ENCODE measurements around the gene PON2. TPM values are rescaled to one million over a fixed set of nuclear protein-coding genes. Genes with fewer than 3 reads are reported as not detected.

The PON2 gene
- total and polyA plus RNA-seq, 2 of the 13 experiments (the other 11 are each of a cell fraction or from before 2014, with no cell fraction given): 202 to 217 TPM

DNA sequence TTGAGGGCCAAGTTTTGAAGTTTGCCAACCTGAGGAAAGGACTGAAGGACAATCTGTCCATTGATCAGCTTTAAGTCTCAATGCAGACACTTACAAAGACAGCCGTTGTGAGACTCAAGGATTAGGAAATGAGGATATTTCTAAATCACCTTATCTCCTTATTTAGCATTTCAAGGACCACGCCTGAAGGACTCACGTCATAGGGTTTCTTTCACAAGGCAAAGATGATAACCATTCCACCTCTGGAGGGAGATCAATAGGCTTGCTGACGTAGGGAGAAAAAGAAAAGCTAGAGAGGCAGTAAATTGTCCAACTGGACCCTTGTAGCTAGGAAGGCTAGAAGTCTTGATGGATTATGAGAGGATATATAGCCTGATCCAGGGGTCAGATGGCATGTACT is 47.6 kb upstream of the PON2 start:
- intact Hi-C loops (cut with micrococcal nuclease; ENCODE audit: unreplicated experiment) (no loop called here), in situ Hi-C loops (cut with HindIII; ENCODE audit: extremely low pct_ligation_motif_present, low pct_unique_long_range_greater_than_20kb) (no loop called here)
- no peak overlapping the region for H2AFZ ChIP-seq (ENCODE audit: low read length)
- H3K4me3 ChIP-seq (replicated peaks in 1 of 3; ENCODE audit: insufficient read depth in 1 of 3, low read depth in 2 of 3, low read length in 3 of 3): no peak overlapping the region
- H3K9ac ChIP-seq (ENCODE audit: insufficient read depth, low read depth, low read length): no peak overlapping the region
- no peaks in the 10 kb centered on the region for H4K20me1 ChIP-seq (ENCODE audit: insufficient read depth, low read length)
- peak; percentile 28 for FAIRE-seq
- no peaks in the 10 kb centered on the region for H3K9me3 ChIP-seq (ENCODE audit: low read length)
- no TSS peak for BruUV-seq (replicated peaks)
- no peak overlapping the region for H3K4me2 ChIP-seq (ENCODE audit: low read depth, low read length)
- H3K4me1 ChIP-seq (ENCODE audit: insufficient read depth, low read length): peaks cover 67% of the 10 kb centered on the region
- POLR2A ChIA-PET: no interaction called here
- no peaks in the 10 kb centered on the region for H3K27me3 ChIP-seq (ENCODE audit: control insufficient read depth in 1 of 2, insufficient read depth in 2 of 2, low read length in 2 of 2)
- H3K79me2 ChIP-seq (ENCODE audit: insufficient read depth, low read length): no peaks in the 10 kb centered on the region
- no peaks in the 10 kb centered on the region for H3K36me3 ChIP-seq (replicated peaks in 1 of 2; ENCODE audit: control insufficient read depth in 1 of 2, insufficient read depth in 2 of 2, low read length in 2 of 2)
- DNase-seq (ENCODE audit: low spot score): no peak
- ATAC-seq: no peak
- 41% methylated on average over 4 of the region's 4 CpGs for WGBS (ENCODE audit: low lambda C conversion rate)
- CTCF ChIA-PET (ENCODE audit: low intra/inter-chr PET ratio, low total read pairs): no interaction called here
- no peak overlapping the region for H3K27ac ChIP-seq (ENCODE audit: extremely low read length, insufficient read depth, low read length)
- no peak for TF ChIP-seq RXRB (CRISPR knock-in tag; IDR thresholded peaks at IDR 0.05; ENCODE audit: borderline replicate concordance)
- TF ChIP-seq ZNF772 (CRISPR knock-in tag; IDR thresholded peaks at IDR 0.05): no peak
- TF ChIP-seq, protein P1, sequence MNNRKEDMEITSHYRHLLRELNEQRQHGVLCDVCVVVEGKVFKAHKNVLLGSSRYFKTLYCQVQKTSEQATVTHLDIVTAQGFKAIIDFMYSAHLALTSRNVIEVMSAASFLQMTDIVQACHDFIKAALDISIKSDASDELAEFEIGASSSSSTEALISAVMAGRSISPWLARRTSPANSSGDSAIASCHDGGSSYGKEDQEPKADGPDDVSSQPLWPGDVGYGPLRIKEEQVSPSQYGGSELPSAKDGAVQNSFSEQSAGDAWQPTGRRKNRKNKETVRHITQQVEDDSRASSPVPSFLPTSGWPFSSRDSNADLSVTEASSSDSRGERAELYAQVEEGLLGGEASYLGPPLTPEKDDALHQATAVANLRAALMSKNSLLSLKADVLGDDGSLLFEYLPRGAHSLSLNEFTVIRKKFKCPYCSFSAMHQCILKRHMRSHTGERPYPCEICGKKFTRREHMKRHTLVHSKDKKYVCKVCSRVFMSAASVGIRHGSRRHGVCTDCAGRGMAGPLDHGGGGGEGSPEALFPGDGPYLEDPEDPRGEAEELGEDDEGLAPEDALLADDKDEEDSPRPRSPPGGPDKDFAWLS (CRISPR knock-in tag; IDR thresholded peaks at IDR 0.05; ENCODE audit: borderline replicate concordance): no peak
- TF ChIP-seq TCF7 (IDR thresholded peaks at IDR 0.05; ENCODE audit: low read depth): no peak
- TF ChIP-seq NFE2 (CRISPR knock-in tag; IDR thresholded peaks at IDR 0.05): no peak
- no peak for TF ChIP-seq YEATS2 (CRISPR knock-in tag; IDR thresholded peaks at IDR 0.05; ENCODE audit: borderline replicate concordance)
- TF ChIP-seq HMG20A (CRISPR knock-in tag; IDR thresholded peaks at IDR 0.05; ENCODE audit: borderline replicate concordance): no peak
- TF ChIP-seq GATAD1 (CRISPR knock-in tag; IDR thresholded peaks at IDR 0.05): no peak
- TF ChIP-seq ZNF235 (CRISPR knock-in tag; IDR thresholded peaks at IDR 0.05; ENCODE audit: borderline replicate concordance): no peak
- no peak for TF ChIP-seq ZNF460 (CRISPR knock-in tag; IDR thresholded peaks at IDR 0.05; ENCODE audit: borderline replicate concordance)
- TF ChIP-seq, protein P2, sequence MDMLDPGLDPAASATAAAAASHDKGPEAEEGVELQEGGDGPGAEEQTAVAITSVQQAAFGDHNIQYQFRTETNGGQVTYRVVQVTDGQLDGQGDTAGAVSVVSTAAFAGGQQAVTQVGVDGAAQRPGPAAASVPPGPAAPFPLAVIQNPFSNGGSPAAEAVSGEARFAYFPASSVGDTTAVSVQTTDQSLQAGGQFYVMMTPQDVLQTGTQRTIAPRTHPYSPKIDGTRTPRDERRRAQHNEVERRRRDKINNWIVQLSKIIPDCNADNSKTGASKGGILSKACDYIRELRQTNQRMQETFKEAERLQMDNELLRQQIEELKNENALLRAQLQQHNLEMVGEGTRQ (IDR thresholded peaks at IDR 0.05; ENCODE audit: low read depth, low read length): no peak
- TF ChIP-seq, protein P2 (CRISPR knock-in tag; IDR thresholded peaks at IDR 0.05; ENCODE audit: borderline replicate concordance): no peak
- no peak for TF ChIP-seq ERF (CRISPR knock-in tag; IDR thresholded peaks at IDR 0.05)
- no peak for TF ChIP-seq ZNF572 (CRISPR knock-in tag; IDR thresholded peaks at IDR 0.05)
- no peak for TF ChIP-seq TEAD3 (CRISPR knock-in tag; optimal IDR thresholded peaks at IDR 0.05; ENCODE audit: borderline replicate concordance)
- TF ChIP-seq, protein P3, sequence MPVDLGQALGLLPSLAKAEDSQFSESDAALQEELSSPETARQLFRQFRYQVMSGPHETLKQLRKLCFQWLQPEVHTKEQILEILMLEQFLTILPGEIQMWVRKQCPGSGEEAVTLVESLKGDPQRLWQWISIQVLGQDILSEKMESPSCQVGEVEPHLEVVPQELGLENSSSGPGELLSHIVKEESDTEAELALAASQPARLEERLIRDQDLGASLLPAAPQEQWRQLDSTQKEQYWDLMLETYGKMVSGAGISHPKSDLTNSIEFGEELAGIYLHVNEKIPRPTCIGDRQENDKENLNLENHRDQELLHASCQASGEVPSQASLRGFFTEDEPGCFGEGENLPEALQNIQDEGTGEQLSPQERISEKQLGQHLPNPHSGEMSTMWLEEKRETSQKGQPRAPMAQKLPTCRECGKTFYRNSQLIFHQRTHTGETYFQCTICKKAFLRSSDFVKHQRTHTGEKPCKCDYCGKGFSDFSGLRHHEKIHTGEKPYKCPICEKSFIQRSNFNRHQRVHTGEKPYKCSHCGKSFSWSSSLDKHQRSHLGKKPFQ (CRISPR knock-in tag; IDR thresholded peaks at IDR 0.05; ENCODE audit: insufficient replicate concordance): no peak
- TF ChIP-seq ZNF501 (CRISPR knock-in tag; IDR thresholded peaks at IDR 0.05): no peak
- TF ChIP-seq RAD51 (IDR thresholded peaks at IDR 0.05; ENCODE audit: borderline replicate concordance): no peak

All from HepG2 (cell line).